Measurements from ENCODE around the gene MTAP. TPM values are rescaled to one million over a fixed set of nuclear protein-coding genes. Genes with fewer than 3 reads are reported as not detected.

MTAP gene
- total RNA-seq, 6 experiments from 2014 or later, result 40.7 to 65.2 (median 52.0) TPM

DNA sequence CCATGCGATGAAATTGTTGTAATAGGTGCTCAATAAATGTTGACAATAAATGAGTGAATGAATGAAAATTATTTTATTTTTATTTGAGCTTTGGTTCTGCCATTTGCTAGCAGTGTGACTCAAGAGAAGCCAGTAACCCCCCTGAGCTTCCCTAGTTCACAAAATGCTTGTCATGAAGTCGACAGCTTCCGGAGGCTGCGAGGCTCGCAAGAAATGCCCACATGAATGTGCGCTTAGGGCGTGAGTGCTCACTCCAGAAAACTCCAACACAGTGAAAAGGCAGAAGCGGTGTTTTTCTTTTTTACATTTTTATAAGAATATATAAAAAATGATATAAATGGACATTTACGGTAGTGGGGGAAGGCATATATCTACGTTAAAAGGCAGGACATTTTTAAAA lies 165.3 kb downstream of the MTAP start:
- no peak overlapping the region for H3K27ac Mint-ChIP-seq
- H3K4me3 Mint-ChIP-seq, result no peak overlapping the region
- H3K27me3 Mint-ChIP-seq (ENCODE audit: insufficient read depth), result peaks cover 20% of the 10 kb centered on the region; the same call in 1 of the 2 replicates
- H3K9me3 Mint-ChIP-seq, result peaks cover 9% of the 10 kb centered on the region
- H3K4me1 Mint-ChIP-seq (ENCODE audit: low read depth), result peaks cover 52% of the 10 kb centered on the region
- DNase-seq, result no peak
- peaks cover 54% of the 10 kb centered on the region for H3K36me3 Mint-ChIP-seq (ENCODE audit: low read depth)
- TF ChIP-seq, protein P1, sequence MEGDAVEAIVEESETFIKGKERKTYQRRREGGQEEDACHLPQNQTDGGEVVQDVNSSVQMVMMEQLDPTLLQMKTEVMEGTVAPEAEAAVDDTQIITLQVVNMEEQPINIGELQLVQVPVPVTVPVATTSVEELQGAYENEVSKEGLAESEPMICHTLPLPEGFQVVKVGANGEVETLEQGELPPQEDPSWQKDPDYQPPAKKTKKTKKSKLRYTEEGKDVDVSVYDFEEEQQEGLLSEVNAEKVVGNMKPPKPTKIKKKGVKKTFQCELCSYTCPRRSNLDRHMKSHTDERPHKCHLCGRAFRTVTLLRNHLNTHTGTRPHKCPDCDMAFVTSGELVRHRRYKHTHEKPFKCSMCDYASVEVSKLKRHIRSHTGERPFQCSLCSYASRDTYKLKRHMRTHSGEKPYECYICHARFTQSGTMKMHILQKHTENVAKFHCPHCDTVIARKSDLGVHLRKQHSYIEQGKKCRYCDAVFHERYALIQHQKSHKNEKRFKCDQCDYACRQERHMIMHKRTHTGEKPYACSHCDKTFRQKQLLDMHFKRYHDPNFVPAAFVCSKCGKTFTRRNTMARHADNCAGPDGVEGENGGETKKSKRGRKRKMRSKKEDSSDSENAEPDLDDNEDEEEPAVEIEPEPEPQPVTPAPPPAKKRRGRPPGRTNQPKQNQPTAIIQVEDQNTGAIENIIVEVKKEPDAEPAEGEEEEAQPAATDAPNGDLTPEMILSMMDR (IDR thresholded peaks at IDR 0.05), result no peak

DNA sequence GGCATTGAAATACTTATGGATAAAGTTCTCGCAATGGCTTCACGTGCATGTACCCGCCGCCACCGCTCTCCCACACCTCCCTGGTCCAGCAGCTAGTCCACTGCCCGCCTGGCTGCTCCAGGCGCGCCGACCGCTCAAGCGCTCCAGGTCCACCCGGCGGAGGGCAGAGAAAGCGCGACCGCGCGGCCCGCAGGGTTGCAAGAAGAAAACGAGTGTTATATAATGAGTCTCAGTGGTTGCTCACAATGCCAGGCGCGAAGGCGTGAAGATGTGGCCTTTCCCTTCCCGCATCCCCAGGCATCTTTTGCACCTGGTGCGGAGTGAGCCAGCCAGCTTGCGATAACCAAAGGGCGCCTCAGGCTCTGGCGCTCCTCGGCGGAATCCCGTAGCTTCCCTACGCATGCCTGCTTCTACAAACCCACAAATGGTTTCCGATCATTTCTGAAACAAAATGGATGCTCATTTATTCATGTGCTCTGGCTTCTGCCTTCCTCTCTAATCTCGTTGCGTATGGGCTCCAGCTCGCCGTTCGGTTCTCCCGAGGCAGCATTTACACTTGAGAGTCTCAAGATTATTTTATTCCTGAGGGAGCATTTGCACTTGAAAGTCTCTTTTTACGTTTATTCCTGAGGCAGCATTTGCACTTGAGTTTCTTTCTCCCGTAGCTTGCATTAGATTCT lies 166.0 kb downstream of the MTAP start:
- peak overlapping the region; percentile 76 for H3K4me3 Mint-ChIP-seq
- peaks cover 6% of the 10 kb centered on the region for H3K9me3 Mint-ChIP-seq
- TF ChIP-seq, protein P1 (IDR thresholded peaks at IDR 0.05), result 0 out of 2 replicates have a peak, but pooled peaks have one; percentile 9
- H3K27ac Mint-ChIP-seq, result no peak overlapping the region
- peaks cover 17% of the 10 kb centered on the region; the same call in 1 of the 2 replicates for H3K27me3 Mint-ChIP-seq (ENCODE audit: insufficient read depth)
- peaks cover 60% of the 10 kb centered on the region for H3K4me1 Mint-ChIP-seq (ENCODE audit: low read depth)
- DNase-seq, result no peak
- peaks cover 47% of the 10 kb centered on the region for H3K36me3 Mint-ChIP-seq (ENCODE audit: low read depth)

DNA sequence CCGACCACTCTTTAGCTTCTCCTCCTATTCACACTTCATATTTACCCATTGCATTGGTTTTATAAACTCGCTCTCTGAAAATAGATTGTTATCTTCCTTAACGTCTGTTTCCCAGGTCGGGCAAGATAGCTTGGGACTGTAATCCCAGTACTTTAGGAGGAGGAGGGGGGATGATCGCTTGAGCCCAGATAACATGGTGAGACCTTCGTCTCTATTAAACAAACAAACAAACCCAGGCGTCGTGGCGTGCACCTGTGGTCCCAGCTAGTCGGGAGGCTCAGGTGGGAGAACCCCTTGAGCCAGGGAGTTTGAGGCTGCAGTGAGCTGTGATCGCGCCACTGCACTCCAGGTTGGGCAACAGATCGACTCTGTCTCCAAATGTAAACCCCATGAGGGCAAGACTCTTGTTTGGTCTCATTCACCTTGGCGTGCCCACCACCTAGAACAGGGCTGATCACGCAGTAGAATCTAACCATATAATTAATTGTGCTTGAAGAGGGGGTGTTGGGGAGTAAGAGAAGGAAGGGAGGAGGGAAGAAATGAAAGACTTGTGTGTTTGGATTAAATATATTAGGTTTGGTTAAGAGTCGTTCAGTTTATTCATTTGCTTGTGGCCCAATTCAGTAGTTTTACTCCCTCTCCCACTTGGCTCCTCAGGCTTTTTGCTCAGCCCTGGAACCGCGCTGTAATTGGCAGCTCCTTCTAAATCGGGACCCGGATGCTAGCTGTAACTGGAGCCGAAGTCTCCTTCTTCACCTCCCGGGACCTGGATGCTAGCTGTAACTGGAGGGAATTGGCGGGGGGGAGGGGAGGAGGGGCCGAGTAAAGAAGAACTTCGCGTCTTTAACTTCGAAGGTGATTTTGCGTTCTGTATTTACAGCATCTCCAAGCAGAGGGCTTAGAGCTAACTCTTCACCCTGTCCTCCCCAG lies 166.8 kb downstream of the MTAP start:
- peak overlapping the region; percentile 76; the same call in 1 of the 2 replicates for H3K4me3 Mint-ChIP-seq
- H3K9me3 Mint-ChIP-seq, result peaks cover 4% of the 10 kb centered on the region; the same call in 1 of the 2 replicates

DNA sequence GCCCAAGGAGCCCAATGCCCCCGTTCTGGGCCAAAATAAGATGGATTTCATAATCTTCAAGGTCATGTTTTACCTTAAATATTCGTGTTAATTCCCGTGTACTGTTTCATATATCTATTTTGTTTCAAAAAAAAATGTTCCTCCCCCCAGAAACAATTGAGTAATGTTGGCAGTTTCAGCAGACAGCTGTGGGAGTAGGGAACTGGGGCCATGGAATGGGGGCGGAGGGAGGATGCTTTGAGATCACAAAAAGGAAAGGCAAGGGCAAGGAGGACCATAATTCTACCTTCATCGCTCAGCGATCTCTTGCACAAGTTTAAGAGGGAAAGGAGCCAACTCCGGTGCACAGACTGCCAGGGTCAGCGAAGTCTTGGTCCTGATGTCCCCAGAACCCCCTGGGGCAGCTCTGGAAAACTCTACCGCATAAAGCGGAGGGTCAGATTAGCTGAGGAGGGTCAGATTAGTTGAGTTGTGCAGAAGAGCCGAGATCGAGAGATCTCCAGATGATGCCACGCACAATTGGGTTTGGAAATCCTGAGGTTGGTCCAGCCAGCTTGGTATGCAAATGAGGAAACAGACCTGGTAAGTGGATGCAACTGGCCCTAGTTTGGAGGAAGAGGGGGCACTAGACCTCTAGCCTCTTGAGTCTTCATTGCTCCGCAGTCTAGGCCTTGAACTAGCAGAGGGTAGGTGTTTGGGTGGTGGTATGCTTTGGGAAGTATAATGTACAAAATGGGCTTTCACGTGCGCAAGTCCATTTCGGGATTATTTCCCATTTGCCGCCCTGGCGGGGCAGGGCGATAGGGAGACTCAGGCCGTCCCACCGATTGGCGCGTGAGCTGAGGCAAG lies 167.7 kb downstream of the MTAP start:
- Mint-ChIP-seq H3K27me3 (ENCODE audit: insufficient read depth) (peaks cover 28% of the 10 kb centered on the region), H3K9me3 (peaks cover 4% of the 10 kb centered on the region; the same call in 1 of the 2 replicates), H3K36me3 (ENCODE audit: low read depth) (peaks cover 45% of the 10 kb centered on the region), H3K27ac (no peak overlapping the region), H3K4me1 (ENCODE audit: low read depth) (peaks cover 66% of the 10 kb centered on the region), H3K4me3 (no peak overlapping the region)
- TF ChIP-seq, protein P1 (IDR thresholded peaks at IDR 0.05), result no peak
- no peak for DNase-seq

More for the DNA sequence above, 166.8 kb downstream of the MTAP start:
- H3K27me3 Mint-ChIP-seq (ENCODE audit: insufficient read depth), result peaks cover 23% of the 10 kb centered on the region
- TF ChIP-seq, protein P1 (IDR thresholded peaks at IDR 0.05), result no peak
- peaks cover 45% of the 10 kb centered on the region for H3K36me3 Mint-ChIP-seq (ENCODE audit: low read depth)
- no peak for DNase-seq
- peaks cover 66% of the 10 kb centered on the region for H3K4me1 Mint-ChIP-seq (ENCODE audit: low read depth)
- H3K27ac Mint-ChIP-seq, result no peak overlapping the region

Data from HFFc6 (cell line).